ENCODE measurements around the gene STOM.
A peak's percentile ranks its signal among the peaks of the same experiment; 100 is the strongest.

STOM gene

DNA sequence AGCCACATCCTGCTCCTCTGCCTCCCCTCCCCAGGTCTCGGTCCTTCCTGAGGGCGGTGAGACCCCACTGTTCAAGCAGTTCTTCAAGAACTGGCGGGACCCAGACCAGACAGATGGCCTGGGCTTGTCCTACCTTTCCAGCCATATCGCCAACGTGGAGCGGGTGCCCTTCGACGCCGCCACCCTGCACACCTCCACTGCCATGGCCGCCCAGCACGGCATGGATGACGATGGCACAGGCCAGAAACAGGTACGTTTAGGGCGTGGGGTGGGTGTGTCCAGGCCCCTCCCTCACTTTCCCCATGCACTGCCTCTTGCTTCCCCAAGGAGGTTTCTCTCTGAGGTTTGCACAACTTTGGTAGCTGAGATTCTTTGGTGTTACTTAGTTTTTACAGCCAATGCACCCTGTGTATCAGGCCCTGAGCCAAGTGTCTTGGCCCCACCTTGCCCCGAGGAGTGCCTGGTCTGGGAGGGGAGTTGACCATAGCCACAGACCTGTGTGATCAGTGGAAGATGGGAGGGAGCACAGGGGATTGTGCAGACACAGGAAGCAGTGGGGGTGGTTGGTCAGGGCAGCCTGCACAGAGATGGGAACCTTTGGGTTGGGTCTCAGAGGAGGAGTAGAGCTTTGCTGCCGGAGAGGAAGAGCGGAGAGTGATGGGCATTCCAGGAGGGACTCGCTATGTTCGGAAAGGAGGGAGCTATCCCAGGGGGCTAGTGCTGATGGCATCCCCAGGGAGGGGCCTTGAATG is 51.2 kb downstream of the STOM start:
- no peak for DNase-seq

DNA sequence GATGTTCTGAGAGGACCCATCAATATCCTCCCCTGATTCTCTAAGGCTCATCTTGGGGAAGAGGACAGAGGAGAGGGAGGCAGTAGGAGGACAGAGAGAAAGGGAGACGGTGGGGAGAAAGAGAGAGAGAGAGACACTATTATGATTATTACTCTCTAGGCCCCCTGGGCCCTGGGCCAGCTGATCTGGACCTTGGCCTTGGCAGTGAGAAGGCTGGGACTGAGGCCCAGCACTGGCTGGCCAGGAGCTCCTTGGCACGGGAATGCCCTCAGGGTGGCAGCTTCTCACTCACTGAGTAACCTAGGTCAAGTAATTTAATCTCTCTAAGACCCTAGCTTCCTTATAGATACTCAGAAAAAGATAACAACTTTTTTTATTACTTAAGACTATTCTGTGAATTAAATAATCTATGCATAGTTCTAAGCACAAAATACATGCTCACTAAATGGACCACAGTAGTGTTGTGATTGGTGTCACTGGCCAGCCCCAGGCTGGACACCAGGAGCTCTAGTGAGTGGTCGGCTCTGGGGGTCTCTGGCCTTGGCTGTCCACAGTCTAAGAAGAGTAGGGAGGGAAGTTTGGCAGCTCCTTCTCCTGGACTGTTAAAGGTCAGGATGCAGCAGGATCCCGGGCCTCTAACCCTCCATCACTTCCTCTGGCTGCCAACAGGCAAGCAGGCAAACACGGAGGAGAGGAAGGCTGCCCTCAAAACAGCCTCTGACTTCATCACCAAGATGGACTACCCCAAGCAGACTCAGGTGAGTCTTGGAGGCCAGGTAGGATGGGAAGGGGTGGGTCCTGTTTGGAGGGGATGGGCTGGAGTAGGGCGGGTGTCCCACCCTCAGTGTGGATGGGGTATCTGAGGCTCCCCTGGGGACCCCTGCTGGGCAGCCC is 52.1 kb downstream of the STOM start:
- no peak for DNase-seq

DNA sequence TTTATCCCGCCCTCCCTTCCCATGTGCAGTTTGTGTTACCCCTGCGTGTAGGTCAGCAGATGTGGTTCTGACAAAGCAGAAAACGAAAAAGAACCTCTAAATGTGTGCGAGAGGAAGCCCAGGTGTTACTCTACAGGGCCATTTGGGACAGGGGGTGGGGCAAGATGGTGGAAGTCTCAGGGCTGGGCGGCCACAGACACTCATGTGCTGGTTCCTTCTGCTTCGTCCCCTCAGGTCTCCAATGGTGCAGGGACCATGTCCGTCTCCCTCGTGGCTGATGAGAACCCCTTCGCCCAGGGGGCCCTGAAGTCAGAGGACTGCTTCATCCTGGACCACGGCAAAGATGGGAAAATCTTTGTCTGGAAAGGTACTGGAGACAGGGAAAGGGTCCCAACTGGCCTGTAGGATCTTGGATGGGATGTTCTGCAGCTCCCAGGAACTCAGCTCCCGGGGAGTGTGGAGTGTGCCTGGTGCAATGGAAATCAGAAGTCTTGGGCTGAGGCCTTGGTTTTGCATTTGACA is 53.1 kb downstream of the STOM start:
- no peak for DNase-seq

DNA sequence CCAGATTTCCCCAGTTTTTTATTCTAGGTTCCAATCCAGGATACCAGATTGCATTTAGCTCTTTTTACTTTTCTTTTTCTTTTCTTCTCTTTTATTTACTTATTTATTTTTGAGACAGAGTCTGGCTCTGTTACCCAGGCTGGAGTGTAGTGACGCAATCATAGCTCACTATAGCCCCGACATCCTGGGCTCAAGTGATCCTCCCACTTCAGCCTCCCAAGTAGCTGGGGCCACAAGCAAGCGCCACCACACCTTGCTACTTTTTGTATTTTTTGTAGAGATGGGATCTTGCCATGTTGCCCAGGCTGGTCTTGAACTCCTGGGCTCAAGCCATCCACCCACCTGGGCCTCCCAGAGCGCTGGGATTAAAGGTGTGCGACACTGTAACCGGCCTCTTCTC is 53.7 kb downstream of the STOM start:
- no peak for DNase-seq

DNA sequence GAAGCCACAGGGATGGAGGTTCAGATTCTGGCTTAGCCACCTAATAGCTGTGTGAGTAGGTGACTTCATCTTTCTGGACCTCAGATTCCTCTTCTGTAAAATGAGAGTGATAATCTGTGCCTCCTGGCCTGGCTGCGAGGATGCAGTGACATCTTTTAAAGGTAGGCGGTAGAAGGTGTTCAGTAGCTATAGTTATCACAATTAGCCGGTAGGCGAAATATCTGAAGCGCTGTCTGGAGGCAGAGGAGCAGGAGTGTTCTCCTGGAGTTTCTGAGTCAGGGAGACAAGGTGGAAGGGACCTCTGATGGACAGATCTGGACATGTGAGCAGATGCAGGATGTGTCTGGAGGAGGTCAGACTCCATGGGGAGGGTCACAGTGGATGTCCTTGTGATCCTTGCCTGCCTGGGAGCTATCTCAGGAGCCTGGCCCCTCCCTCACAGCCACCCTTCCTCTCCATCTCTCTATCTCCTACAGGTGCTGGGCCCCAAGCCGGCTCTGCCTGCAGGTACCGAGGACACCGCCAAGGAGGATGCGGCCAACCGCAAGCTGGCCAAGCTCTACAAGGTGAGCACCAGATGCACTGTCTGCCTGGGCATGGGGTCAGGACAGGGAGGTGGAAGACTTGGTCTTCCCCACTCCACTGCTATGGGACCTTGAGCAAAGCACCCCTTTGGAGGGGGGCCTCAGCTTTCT is 56.4 kb downstream of the STOM start:
- no peak for DNase-seq

DNA sequence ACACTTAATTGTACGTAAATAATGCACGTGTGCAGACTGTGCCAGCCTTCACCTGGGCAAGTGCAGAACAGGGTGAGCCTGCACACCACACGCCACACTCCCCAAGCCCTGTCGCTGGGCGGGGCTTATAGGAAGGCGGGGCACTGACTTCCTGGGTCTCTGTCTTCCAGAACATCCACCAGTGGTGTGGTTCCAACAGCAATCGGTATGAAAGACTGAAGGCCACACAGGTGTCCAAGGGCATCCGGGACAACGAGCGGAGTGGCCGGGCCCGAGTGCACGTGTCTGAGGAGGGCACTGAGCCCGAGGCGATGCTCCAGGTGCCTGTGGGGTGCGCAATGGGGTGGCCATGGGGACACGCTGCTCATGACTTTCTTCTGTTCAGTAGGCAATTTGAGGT is 57.9 kb downstream of the STOM start:
- DNase-seq = no peak

DNA sequence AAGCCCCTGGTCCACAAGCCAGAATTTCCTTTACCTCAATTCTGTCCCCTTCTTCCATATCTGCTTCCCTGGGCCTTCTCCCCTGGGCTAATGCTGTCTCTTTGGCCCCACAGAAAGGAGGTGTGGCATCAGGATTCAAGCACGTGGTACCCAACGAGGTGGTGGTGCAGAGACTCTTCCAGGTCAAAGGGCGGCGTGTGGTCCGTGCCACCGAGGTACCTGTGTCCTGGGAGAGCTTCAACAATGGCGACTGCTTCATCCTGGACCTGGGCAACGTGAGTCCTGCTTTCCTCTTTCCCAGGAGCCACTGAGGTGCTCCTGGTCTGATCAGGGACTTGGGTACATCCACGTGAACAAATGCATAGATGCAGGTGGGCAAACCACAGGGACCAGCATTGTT is 59.5 kb downstream of the STOM start:
- no peak for DNase-seq

DNA sequence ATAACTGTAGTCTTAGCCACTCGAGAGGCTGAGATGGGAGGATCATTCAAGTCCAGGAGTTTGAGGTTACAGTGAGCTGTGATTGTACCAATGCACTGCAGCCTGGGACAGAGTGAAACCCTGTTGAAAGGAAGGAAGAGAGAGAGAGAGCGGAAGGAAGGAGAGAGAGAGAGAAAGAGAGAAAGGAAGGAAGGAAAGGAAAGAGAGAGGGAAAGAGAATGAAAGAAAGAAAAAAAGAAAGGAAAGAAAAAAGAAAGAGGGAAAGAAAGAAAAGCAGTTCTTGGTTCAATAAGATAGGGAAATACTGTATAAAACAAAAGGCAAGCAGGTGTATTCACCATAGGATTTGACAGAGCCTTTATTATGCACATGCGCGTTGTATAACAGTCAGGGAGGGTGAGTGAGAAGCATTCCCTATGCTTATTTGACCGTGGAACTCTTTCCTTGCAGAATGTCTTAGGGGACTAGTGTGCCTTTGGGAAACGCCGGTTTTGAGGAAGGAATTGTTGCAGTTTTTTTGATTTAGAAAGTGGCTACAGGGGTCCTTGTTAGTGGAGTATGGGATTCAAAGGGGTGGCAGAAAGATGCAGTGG is 60.1 kb downstream of the STOM start:
- no peak for DNase-seq

DNA sequence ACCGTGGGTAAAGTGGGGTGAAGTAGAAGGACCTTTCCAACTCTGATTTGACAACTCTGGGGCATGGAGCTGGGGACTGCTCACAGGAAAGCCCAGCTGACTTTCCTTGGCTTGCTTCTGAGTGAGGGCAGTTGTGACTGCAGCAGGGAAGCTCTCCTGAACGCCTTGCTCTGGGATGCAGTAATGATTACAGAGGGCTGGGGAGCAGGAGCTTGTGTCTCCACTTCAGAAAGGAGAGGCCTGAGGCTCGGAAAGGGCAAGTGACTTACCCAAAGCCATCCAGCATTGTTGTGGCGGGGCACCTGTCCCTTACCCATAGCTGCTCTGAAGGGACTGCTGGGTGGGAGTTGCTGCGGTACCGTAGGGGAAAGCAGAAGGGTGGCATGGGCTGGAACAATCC is 60.9 kb downstream of the STOM start:
- DNase-seq = no peak

DNA sequence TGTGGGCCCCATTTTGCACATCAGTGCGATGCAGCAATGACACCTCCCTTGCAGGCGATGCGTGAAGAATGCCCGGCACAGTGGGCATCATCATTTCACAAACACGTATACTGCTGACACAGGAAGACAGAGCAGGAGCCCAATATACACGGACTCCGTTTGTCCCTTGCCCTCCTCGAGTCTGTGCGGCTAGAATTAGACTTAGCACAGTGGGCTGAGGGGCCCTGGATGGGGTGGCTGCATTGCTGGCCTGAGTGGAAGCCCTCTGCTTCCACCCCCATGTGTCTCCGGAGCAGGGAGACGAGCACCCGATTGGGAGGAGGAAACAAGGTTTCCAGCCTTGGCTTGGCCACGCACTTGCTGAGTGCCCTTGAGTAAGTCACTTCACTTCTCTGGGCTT is 61.3 kb downstream of the STOM start:
- DNase-seq = no peak

DNA sequence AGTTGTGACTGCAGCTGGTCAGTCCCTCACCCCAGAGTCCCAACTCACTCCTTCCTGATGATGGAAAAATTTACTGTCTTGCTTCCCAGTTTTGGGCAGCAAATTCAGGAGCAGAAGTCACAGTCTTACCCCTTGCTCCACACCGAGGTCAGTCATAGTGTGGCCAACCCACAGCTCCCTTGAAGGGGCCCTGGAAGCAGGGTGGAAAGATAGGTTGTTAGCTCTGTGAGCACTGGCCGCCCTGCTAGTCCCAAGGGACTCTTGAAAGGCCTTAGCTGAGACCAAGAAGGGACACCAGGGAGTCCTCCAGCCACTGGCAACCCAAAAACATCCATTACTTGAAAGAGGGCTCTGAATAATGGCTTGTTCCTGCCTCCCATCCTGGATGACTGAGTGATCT is 62.1 kb downstream of the STOM start:
- DNase-seq = no peak

DNA sequence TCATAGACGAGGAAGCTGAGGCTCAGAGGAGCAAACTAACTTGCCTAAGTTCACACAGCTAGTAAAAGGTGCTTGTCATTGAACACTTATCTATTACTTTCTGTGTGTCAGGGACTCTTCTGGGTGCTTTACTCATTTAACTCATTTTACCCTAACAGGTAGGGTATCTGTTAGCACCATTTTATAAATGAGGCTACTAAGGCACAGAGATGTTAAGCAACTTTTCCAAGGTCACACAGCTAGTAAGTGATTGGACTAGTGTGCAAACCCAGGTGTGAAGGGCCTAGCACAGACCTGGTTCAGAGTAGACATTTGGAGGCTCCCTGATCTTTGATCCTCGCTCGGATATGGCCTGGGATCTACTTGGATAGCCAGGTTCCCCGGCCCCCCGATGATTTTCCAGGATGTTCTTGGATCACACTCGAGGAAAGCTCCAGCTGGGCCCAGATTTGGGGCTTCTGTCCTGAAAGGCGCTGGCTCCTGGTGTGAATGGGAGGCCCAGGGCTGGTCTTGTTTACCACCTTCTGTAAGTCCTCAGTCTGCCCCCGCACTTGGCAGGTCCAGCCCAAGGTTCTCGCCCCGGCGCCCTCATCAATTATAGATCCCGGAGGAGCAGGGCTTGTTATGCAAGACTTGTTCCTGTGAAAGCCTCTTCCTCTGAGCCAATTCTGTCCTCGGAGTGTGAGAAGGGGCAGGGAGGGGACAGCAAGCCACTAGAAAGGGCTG is 64.6 kb downstream of the STOM start:
- DNase-seq = no peak

DNA sequence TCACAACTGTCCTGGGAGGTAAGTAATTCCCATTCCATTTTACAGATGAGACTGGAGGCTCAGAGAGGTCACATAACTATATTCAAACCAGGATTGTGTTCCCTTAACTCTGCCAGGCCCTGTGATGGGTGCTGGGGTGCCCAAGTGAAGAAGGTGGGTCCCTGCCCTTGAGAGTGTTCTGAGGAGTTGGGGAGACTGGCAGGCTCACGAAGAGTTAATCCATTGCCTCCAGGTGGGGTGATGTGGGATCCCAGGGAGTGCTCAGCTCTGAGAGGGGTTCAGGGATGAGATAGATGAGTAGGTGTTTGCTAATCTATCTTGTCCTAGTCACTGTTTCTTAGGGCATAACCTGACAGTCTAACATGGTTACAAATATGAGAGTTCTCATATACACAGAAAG is 65.3 kb downstream of the STOM start:
- no peak for DNase-seq

DNA sequence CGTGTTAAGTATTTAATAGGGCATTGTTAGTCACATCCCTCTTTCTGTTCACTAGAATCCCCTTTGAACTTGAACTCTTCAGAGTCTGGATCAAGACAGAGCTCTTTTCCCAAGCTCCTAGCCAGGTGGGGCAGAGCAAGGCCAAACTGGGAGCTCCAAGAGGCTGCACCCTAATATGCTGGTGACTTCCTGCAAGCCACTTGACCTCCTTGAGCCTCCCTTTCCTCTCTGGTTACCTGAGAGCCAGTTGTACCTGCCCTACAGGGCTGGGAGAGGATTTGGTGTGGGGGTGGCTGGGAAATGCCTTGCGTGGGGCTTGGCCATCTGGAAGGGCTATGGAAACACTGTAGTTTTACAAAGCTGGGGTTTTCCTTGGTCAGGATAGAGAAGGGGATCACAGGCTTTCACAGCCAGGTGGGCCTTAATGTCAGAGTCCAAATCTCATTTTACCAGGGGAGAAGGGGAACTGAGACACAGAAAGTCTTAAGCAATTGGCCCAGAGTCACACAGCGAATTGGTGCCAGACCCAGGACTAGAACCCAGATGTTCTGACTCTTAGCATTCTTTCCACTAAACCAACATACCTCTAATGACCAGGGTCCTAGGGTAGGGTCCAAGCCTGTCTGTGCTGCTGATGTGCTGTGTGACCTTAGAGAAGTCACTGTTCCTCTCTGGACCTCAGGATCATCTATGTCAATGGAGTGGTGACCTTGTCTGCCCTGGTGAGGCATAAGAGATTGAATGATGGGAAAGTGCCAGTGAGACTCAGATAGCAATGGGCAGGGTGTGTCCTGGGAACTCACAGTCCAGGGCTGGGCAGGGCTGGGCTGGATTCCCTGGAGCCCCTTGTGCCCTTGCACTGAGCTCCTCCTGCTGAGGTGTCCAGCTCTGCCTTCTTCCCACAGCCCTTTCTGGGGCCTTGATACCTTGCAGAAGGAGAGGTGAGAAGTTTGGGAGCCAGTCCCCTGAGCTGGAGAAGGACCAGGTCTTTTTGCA is 66.3 kb downstream of the STOM start:
- DNase-seq = no peak

DNA sequence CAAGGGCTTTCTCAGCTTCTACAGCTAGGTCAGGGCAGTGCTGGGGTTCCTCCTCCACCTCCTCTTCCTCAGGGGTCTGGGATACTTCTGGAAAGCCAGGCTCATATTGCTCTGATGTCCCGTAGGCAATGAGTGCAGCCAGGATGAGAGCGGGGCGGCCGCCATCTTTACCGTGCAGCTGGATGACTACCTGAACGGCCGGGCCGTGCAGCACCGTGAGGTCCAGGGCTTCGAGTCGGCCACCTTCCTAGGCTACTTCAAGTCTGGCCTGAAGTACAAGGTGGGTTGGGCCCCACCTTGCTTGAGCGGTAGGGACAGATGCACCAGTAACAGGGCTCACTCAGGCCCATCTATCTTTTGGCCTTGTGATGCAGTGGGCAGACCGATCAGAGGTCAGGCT is 67.3 kb downstream of the STOM start:
- DNase-seq = no peak

DNA sequence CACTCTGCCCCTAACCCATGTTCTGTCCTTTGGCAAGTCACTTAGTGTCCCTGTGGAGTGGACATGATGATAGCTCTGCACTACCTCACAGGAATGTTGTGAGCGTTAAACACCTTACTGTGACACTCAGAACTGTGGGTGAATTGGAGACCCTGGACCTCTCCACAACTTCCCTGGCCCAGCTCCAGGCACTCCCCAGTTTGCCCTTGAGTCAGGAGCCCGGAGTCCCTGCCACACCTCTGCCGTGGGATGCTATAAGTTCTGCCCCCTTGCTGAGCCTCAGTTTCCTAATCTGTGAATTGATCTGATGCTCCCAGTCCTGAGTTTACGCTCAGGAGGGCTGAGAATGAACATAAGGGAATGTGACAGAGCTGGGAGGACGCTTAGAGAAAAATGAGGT is 67.7 kb downstream of the STOM start:
- no peak for DNase-seq

DNA sequence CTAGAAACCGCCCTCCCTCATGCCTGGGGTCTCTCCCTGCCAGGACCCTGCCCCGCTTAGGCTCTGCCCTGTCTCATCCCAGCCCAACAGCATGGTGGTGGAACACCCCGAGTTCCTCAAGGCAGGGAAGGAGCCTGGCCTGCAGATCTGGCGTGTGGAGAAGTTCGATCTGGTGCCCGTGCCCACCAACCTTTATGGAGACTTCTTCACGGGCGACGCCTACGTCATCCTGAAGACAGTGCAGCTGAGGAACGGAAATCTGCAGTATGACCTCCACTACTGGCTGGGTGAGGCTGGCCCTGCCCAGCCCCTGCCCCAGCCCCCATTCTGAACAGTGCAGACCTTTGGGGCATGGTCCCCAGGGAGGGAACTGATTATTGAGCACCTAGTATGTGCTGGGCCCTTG is 68.2 kb downstream of the STOM start:
- no peak for DNase-seq

DNA sequence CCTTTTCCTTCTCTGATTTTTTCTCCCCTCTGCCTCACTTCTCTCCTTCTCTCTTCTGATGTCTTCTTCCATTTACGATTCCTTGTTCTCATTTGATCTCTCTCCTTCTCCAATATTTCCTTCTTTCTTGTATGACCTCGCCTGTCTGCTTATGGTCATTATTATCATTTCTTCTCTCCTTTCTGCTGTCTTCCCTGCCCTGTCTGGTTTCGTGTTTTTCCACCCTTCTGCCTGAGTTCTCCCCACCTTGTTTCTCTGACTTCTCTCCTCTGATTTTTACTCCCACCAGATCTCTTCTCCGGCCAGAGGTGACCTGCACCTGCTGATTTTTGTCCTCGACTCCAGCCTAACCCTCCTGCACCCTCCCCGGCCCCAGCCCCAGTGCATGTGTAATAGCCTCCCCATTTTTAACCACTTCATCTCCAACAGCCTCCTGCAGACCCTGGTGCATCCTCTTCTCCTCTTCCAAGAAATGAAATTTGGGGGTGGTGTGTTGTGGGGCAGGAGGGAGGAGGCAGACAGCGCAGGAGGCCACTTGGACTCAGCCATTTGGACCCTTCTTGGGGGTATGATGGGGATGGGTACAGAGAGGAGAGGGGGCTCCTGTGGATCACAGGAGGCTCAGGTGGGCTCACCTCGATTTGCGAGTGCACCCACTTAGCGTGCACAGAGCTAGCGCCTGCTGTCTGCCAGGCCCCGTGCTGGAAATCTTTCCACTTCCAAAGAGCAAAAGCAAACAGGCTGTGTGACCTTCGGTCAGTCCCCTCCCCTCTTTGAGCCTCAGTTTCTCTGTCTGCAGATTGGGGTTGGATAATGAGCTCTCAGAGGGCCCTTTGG is 69.5 kb downstream of the STOM start:
- DNase-seq = no peak

DNA sequence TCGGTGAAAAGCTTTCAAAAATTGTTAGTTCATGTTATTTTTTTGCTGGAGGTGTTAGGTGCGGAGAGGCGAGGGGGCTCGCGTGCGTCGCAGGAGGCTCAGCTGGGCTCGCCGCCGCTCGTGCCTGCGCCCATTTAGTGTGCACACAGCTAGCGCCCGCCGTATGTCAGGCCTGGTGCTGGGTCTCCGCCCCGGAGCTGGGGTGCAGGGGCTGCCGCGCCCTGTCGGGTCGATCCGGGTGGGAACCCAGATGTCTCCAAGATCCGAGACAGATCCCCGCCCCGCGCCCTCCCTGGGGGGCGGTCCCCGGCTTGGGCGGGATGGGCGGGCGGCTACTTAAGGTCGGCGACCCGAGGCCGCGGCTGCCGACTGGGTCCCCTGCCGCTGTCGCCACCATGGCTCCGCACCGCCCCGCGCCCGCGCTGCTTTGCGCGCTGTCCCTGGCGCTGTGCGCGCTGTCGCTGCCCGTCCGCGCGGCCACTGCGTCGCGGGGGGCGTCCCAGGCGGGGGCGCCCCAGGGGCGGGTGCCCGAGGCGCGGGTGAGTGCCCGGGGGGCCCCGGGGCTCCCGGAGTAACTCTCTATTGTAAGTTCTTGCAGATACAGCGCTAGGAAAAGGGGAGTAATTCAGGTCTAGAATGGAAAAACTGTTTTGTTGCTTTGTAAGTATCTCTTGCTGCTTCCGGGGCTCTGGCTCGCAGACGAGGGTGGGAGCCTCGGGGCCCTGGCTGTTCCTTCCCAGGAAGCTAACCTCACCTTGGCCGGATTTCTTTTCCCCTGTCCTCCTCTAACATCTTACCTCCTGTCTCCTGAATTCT is 70.4 kb downstream of the STOM start:
- peak; percentile 74 for DNase-seq

Measured in DMS53 (cell line).